GM18507 (cell line): ENCODE measurements around the gene ZFYVE21.

Experiments
- DNase-seq: peaks from one replicate; pipeline ENCODE4 v3.0.0; 2011; ENCODE audit warnings: low read depth; ENCODE audit not compliant: insufficient read length; ENCODE audit errors: extremely low spot score
- FAIRE-seq: peaks from 2 replicates; lab custom pipeline; 2011; peaks lifted over from hg19 to GRCh38; lab: Jason Lieb, UNC

ZFYVE21 gene

GRCh38 chr14:103718572-103718971 is 3.0 kb downstream of the ZFYVE21 start:
- no peak for DNase-seq
- FAIRE-seq: no peak

DNA sequence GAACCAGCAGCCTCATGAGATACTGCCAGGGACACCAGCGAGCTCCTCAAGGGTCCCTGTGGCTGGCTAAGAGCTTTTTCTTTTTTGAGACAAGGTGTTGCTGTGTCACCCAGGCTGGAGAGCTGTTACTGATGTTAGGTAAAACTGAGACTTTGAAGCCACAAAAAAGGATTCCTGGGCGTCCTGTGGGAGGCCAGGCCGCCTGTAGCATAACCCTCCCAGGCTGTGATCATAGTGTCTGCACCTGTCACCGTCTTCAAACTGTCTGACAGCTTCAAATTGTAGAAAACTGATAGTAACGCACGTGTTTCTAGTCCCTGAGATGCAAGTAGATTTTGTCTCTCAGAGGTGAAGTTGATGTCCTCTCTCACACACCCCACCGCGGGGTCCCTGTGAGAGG is 4.1 kb downstream of the ZFYVE21 start:
- FAIRE-seq (no peak), DNase-seq (no peak)

DNA sequence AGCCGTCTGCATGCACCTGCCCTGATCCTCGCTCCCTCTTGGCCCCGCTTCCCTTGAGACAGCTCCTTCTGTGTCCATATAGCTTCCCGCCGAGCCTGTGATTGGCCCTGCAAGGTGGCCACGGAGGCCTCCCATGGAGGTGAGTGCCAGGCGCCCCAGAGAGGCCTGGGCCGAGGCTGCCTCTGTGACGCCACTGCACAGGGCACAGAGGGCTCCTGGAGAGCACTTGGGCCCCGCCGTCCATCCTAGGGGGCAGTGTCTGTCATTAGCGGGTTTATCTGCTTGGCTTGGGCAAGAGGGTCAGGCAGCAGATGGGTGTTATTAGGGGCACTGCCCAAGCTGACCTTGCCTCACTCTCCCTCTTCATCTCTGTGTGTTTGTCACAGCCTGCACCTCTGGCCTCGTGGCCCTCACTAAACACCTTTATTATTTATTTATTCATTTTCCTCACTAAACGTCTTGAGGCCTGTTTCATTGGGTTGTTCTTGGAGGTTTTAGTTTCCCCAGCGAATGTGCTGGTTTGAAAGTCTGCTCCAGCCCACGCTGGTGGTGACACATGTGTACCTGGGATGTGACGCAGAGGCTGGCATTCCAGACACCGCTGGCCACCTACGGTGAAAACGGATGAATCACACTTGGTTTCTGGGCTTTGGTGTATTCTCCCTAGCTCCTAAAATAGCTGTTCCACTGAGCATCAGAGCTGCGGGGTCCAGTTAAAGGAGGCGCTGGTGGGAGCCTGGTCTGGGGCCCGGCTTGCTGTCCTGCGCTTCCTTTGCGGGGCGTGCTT is 5.9 kb downstream of the ZFYVE21 start:
- no peak for DNase-seq
- no peak for FAIRE-seq

DNA sequence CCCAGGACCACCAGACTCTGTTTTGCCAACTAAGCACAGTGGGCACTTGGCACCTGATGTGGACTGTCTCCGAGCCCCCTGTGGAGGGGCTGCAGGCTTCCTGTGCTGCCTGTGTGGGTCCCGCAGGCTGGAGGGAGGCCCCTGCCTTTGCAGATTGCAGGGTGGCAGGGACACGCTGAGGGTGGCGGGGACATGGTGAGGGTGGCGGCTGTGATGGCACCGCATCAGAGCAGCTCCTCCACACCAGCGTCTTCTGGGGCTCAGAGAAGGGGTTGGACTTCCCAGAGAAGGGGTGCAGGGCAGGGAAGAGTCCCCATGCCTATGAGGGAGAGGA is 8.1 kb downstream of the ZFYVE21 start:
- DNase-seq: no peak
- FAIRE-seq: no peak

GRCh38 chr14:103724116-103724515 is 8.5 kb downstream of the ZFYVE21 start:
- DNase-seq (no peak), FAIRE-seq (no peak)

GRCh38 chr14:103725001-103725682 is 9.5 kb downstream of the ZFYVE21 start:
- no peak for DNase-seq
- no peak for FAIRE-seq

DNA sequence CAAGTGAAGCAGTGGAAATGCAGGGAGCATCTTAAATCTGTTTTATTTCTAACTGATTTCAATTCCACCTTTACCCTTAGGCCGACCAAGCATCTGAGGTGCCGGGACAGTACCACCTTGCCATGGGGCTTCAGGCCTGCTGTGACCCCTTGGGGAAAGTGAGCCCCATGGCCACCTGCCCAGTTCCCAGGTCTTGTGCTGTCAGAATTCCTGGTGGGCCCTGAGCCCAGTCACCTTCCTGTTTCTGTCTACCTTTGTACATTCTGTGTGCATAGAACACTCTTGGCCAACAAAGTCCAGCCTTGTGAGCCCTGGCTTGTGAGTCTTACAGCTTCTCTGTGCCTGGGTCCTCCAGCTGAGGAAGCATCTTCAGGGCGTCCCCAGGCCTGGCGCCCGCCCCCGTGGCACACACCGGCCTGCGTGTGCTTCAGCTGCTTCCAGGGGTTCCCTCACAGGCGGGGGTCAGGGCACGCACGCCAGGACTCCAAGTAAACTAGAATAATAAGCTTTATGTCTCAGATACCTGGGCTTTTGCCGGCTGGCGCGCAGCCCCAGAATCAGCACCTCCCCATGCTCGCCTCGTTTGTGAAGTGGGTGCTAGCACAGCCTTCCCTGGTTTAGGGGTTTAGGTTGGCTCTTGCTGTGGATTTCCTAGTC is 10.3 kb downstream of the ZFYVE21 start:
- FAIRE-seq: no peak

DNA sequence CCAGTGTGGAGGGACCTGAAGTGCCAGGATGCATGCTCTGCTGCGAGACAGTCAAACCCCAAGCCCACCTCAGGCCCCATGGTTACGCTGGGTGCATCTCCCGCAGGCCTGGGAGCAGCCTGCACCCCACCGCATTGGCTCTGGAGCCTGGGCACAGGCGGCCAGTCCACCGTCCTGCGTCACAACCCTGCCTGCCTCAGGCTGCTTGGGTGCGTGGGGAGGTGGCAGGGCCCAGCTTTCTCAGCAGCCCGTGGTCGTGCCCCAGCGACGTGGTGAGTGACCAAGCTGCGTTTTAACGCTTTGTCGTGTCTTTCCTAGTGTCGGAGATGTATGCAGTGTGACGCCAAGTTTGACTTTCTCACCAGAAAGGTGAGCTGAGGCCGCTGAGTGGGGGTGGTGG is 10.9 kb downstream of the ZFYVE21 start:
- DNase-seq (no peak), FAIRE-seq (no peak)

More for the DNA sequence above, 10.3 kb downstream of the ZFYVE21 start:
- DNase-seq: no peak

GRCh38 chr14:103727313-103727980 is 11.8 kb downstream of the ZFYVE21 start:
- no peak for FAIRE-seq
- DNase-seq: no peak

- DNase-seq: no peak
- FAIRE-seq: no peak
Observed at GRCh38 chr14:103728141-103728540, 12.5 kb downstream of the ZFYVE21 start.

- FAIRE-seq: no peak
- DNase-seq: no peak
Observed at GRCh38 chr14:103728721-103729120, 13.1 kb downstream of the ZFYVE21 start.

DNA sequence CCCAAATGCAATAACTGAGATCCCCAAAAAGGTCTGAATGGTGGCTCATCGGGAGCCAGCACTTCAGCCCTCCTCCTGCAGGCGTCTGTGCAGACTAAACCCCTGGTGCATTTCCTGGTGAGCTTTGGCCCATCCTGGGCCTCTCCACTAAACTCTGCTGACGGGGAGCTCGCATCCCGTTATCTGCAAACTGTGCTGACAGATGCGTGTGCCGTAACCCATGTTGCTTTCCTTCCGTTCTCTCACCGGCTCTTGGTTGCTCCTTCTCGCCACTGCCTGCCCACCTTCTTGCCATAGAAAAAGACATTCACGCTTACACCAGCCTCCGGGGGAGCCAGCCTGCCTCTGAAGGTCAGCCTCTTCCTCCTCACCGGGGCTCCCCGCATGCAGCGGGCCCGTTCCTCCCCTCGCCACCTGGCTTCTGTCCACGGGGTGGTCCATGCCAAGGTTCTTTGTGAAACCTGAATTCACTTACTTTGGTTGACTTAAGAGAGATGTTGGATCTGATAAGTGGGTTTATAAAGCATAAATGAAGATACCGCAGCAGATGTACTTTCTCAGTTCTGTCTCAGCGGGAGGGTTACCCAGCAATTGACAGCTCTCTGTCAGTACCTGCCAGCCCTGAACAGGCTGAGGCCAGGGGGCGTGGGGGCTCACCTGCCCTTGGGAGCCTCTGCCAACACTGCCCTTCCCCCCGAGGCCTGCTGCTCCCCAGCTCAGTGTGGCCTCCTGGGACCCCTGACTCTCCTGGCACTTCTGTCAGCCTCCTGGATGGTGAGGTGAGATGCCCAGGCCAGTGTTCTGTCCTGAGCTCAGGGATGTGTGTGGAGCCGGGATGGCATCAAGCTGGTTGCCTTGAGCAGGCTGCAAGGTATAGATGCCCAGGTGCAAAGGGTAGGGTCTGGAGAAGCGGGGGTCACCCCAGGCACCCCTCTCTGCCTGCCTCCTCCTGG is 14.2 kb downstream of the ZFYVE21 start:
- no peak for FAIRE-seq
- no peak for DNase-seq

DNA sequence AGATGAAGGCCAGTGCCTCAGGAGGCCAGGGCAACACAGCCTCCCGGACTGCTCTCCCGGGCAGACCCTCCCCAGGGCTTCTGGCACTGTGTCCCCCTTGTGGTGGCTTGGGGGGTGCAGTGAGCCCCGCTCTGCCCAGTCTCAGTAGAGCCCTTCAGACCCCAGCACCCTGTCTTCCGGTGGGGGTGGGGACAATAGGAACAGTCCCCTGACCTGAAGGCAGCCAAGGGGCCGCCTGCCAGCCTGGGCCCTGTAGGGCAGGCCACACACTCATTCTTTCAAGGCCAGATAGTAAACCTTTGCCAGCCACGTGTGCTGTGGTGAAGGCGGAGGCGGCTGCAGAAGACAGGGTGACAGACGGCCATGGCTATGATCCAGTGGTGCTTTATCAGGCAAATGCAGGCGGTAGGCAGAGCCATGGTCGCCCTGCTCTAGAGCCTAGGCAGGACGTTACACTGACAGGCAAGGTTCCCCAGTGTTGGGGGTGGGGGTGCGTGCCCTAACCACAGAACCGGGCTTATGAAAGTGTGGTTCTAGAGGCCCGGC is 15.0 kb downstream of the ZFYVE21 start:
- no peak for FAIRE-seq
- DNase-seq: no peak

DNA sequence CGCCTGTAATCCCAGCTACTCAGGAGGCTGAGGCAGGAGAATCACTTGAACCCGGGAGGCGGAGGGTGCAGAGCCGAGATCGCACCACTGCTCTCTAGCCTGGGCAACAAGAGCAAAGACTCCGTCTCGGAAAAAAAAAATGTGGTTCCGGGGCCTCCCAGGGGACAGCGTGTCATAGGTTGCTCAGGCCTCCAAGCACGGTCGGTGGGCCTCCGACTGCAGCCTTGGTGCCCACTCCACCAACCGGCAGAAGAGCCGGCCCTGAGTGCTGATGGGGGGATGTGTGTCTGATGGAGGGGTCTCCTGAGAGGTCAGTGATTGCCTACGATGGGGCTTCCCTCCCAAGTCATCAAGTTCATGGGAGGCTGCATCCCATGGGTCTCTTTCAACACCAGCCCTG is 15.9 kb downstream of the ZFYVE21 start:
- FAIRE-seq: no peak

GRCh38 chr14:103731916-103732867 is 16.6 kb downstream of the ZFYVE21 start:
- FAIRE-seq: no peak
- no peak for DNase-seq

More for the DNA sequence above, 15.9 kb downstream of the ZFYVE21 start:
- DNase-seq: no peak

DNA sequence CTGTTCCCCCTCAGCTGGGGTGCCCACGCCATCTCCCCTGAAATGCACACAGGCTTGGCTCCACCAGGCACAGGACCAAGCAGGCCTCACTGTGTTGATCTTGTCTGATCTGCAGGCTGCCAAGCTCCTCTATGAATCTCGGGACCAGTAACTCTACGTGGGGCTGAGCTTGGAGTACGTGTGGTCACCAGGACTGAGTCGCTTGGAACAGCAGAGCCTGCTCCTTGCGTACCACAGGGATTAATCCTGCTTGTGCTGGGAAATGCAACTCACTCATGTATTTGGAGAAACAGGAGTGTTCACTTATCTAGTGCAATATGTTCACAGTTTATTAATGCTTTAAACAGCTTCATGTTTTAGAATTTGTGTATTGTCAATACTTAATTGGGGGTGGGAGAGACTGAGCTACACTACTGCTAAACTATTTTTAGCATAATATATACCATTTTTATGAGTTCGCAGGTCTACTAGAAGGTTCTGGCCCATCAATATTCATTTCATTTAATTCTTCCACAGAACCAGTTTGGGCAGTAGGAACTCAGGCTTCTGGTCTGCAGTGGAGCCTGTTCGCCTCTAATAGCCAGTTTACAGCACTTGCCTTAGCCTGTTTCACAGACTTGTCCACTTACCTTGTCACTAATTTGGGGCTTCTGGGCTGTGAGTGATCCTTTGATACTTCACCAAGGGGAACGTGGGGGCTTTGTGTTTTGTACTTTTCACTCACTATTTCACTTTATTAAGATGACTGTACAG is 17.4 kb downstream of the ZFYVE21 start:
- FAIRE-seq: no peak
- no peak for DNase-seq

- DNase-seq (no peak), FAIRE-seq (no peak)
Observed at GRCh38 chr14:103733651-103734050, 18.0 kb downstream of the ZFYVE21 start.
